ENCODE results near the gene PDGFB.

DNA sequence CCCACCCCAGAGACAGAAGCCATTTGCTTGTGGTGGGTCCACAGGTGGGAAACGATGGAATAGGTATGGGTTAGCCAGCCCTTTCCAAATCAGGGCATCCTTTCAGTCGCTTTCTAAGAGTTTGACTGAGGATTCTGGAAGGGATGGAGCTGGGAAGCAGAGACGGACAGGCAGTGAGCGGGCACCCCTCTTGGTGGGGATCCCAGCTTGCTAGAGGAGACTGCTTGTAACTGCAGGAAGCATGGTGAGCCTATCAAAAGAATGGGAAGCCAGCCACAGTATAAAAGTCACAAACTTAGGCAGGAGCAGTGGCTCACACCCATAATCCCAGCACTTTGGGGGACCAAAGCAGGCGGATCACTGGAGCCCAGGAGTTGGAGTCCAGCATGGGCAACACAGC lies 6.1 kb upstream of the PDGFB start:
- TF ChIP-seq POLR2AphosphoS5 (IDR thresholded peaks at IDR 0.05; ENCODE audit: borderline replicate concordance, low read depth, low read length) (no peak), EZH2 (IDR thresholded peaks at IDR 0.05) (no peak), FOXP2 (optimal IDR thresholded peaks at IDR 0.05; ENCODE audit: control extremely low read depth, extremely low read length, insufficient read depth) (no peak)

Measured in SK-N-MC (cell line).